Activated CD4-positive, CD25-positive, alpha-beta regulatory T cell (primary cell): Measurements from ENCODE around the gene PACS1.

Source experiments
- DNase-seq, 4 experiments: peaks; one replicate each; lab custom pipeline; 2025; lab: John Stamatoyannopoulos, UW

The PACS1 gene

GRCh38 chr11:66184728-66185127 lies 114.7 kb downstream of the PACS1 start:
- DNase-seq: no peak

GRCh38 chr11:66186470-66186869 lies 116.4 kb downstream of the PACS1 start:
- DNase-seq: no peak

DNA sequence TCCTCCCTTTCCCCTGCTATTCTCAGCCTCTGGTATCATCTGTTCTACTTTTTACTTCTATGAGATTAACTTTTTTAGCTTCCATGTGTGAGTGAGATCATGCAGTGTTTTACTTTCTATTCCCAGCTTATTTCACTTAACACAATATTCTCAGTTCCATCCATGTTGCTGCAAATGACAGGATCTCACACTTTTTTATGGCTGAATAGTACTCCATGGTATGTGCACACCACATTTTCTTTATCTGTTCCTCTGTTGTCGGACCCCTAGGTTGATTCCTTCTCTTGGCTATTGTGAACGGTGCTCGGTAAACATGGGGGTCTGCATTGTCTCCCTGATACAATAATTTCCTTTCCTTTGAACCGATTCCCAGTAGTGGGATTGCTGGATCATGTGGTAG lies 117.4 kb downstream of the PACS1 start:
- no peak for DNase-seq

GRCh38 chr11:66188580-66188979 lies 118.5 kb downstream of the PACS1 start:
- no peak for DNase-seq

DNA sequence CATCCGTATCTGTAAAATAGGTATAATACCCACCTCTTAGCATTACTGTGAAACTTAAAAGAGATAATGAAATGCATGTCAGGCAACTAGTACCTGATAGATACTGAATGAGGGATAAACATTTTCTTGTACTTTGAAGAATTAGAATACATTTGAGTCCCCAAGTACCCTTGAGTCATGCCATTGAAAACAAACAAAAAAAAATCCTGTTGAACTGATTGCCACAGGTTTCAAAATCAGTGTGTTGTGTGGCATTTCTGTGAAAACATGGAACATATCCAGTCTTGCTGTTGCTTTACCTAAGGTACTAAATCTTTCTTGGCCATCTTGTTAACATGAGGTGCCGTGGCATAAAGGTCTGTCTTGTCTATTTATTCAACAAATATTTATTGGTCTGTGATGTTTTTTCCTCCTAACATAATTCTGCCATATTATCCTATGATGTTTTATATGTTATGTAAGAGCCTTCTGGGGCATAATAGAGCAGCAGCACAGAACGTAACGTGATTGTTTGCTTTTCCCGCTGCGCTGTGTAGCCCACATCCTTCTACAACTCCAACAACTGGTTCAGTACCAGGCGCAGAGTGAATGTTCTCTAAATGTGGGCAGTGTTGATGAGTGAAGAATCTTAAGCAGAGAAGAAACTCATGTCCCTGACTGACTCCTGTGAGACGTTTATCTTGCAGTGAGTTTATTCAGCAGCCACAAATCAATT lies 119.1 kb downstream of the PACS1 start:
- DNase-seq: no peak

DNA sequence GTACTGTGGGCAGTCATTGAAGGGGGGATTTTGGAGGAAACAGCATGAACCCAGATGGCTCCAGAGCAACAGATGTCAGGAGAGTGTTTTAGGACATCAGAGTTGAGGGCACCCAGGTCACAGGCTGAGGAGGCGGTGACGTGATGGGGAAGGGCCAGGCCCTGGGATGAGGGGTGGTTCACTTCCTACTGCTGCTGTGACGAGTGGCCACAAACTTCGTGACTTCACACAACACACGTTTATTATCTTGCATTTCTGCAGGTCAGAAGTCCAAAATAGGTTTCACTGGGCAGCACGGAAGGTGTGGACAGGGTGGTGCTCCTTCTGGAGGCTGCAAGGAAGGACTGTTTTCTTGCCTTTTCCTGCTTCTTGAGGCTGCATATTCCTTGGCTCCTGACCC lies 120.7 kb downstream of the PACS1 start:
- no peak for DNase-seq

DNA sequence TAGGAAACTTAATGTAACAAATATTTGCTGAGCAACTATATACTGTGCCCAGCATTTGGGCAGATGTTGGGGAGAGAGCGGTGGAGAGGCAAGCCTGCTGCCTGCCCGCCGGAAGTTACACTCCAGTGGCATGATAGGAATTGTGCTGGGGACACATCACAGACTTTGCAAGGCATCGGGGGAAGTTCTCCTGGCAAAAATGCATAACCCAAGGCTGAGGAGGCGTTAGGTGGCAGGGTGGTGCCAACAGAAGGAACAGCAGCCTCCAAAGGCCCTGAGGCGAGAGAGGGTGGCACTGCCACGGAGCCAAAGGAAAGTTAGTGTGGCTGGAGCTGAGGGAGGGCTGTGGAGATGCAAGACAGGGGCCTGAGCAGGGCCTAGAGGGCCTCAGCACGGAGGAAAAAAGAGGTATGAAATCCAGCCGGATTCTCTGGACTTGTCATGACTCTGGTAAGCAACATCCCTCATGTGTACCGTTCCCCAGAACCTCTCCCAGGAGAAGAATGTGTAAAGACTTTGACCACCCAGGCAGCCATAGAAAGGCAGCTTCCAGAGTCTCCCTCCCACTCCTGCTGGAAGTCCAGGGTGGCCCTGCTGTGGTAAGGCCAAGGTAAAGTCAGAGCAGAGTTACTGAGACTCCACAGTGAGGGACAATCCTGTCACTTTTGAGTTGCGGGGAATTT lies 122.2 kb downstream of the PACS1 start:
- no peak for DNase-seq

- no peak for DNase-seq
Measured at GRCh38 chr11:66194391-66194790, 124.3 kb downstream of the PACS1 start.

DNA sequence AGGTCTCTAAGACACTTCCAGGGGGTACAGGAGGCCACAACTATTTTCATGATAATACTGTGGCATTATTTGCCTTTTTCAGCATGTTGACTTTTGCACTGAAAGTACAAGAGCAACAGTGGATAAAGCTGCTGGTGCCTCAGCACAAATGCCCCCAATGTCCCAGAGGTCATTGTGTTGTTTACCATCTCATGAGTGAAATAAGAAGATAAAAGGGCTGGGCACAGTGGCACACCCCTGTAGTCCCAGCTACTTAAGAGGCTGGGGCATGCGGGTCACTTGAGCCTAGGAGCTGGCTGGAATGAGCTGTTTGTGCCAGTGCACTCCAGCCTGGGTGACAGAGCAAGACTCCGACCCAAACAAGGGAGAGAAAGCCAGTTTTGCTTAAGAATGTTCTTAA lies 125.8 kb downstream of the PACS1 start:
- DNase-seq: no peak

DNA sequence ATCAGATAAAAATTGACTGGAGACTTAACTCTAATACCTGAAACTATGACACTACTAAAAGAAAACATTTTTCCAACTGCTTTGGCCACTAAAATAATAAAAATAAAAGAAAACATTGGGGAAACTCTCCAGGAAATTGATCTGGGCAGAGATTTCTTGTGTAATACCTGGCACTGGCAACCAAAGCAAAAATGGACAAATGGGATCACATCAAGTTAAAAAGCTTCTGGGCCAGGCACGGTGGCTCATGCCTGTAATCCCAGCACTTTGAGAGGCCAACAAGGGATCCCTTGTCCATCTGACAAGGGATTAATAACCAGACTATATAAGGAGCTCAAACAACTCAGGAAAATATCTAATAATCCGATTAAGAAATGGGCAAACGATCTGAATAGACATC lies 133.8 kb downstream of the PACS1 start:
- DNase-seq: no peak

DNA sequence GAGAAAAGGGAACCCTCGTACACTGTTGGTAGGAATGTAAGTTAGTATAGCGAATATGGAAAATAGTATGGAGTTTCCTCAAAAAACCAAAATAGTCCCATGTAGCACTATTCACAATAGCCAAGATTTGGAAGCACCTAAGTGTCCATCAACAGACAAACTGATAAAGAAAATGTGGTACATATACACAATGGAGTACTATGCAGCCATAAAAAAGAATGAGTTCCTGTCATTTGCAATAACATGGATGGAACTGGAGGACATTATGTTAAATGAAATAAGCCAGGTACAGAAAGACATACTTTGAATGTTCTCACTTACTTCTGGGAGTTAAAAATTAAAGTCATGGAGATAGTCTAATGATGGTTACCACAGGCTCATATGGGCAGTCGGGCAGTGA lies 134.3 kb downstream of the PACS1 start:
- no peak for DNase-seq

DNA sequence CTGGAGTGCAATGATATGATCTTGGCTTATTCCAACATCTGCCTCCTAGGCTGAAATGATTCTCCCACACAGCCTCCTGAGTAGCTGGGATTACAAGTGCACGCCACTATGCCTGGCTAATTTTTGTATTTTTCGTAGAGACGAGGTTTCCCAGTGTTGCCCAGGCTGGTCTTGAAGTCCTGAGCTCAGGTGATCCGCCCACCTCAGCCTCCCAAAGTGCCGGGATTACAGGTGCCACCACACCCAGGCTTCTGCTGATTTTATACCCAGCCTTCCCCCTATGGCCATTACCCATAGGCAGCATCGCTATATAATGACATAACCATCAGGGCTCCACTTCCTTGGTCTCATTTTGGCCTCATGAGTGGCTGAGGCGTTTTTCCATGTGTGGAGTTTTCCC lies 137.7 kb downstream of the PACS1 start:
- no peak for DNase-seq

DNA sequence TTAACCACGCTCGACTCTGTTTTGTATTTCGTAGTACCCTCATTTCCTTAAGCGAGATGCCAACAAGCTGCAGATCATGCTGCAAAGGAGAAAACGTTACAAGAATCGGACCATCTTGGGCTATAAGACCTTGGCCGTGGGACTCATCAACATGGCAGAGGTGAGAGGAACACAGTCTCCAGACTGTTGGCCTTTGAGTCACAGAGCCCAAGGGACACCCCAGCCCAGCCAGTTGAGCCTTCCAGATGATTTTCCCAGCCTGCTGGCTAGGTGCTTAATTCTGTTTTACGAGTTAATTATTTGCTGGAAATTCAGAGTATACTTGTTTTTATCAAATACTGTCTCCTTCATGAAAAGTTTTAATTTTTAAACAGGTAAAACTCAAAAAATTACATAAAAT lies 141.0 kb downstream of the PACS1 start:
- DNase-seq: no peak

GRCh38 chr11:66216911-66217310 lies 146.8 kb downstream of the PACS1 start:
- DNase-seq: no peak

GRCh38 chr11:66218036-66218435 lies 148.0 kb downstream of the PACS1 start:
- DNase-seq: no peak

- DNase-seq: no peak
Measured at GRCh38 chr11:66218846-66219620, 149.0 kb downstream of the PACS1 start.

DNA sequence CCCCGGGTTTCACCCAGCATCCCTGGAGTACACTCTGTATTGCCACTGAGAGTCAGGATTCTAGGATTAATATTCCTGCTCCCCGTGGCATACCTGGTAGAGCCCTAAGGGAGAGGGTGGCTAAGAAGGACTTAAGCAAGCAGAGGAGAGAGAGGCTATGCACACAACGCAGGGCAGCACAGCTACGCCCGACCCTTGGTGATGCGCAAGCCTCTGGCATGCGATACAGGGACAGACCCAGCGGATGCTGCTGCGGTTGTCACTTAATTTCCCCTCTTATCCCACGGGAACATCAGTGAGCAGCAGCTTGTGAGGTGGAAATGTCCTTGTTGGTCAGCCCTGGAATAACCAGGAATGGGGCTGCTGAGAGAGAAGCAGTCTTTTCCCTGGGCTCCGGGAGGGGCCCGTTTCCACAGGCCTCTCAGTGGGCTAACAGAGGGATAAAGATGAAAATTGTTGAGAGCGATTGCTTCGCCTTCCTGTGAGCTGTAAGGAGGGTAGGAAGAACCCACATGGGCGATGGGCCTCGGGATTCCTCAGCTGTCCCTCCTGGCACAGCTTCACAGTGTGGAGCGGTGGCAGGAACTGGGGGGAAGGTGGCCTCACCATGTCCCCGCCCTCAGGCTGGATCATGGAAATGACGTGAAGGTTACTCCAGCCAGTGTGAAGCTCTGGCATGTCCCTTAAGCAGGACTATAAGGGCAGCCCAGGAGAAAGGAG lies 149.9 kb downstream of the PACS1 start:
- no peak for DNase-seq

DNA sequence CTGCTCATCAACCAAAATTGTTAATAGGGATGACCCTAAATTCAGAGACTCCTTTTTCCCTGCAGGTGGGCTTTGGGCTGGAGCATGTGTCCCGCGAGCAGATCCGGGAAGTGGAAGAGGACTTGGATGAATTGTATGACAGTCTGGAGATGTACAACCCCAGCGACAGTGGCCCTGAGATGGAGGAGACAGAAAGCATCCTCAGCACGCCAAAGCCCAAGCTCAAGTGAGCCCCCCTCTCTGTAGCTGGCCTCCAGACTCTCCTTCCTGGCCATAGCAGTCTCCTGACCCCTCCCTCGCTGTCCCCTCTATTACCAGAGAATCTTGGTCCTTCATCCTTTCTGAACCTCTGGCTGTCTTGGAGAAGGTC lies 150.5 kb downstream of the PACS1 start:
- DNase-seq: no peak

DNA sequence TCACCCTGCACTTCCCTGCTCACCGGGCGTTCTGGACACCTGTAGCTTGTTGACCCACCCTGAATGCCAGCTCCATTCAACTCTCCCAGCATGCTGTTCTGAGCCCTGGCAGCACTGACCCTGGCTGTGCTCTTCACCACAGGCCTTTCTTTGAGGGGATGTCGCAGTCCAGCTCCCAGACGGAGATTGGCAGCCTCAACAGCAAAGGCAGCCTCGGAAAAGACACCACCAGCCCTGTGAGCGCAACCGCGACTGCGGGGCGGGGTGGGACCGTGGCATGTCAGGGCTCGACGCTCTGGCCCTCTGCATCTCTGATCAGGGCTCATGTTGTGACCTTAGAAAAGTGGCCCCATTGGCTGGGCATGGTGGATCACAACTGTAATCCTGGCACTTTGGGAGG lies 150.9 kb downstream of the PACS1 start:
- DNase-seq: no peak

GRCh38 chr11:66221726-66222236 lies 151.7 kb downstream of the PACS1 start:
- DNase-seq: no peak

DNA sequence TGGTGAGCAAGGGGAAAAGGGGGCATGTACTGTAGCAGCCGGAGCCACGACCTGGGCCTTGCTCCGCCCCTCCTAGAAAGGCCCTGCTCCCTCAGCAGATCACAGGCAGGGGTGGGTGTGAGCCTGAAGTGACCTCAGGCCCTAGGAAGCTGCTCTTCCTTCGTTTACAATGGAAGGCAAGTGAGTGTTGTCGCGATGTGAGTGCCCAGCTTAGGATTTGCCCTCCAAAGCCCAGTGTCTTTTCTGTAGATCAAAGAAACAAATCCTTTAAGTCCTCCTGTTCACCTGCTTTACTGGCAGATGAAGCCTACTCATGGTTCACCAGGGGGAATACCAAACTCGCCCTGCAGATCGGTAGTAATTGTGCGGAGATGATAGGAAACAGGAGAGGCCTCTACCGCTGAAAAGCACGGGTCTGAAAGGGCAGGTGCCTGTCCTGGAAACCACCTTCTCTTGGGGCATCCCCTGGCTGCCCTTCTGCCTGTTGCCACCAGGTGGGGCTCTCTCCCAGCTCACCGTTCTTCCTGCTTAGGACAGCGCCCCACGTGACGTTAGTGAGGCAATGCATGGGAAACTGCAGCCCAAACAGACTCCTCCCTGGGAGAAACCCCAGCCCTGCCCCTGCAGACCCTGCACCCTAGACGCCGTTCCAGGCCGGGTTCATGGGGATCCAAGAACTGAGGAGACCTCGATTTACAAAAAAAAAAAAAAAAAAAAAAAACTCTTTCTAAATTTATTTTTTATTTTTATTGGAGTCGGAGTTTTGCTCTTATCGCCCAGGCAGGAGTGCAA lies 152.5 kb downstream of the PACS1 start:
- DNase-seq: peak; percentile 64 to 87 (median 80)
